Brain microvascular endothelial cell (primary cell): ENCODE results near the gene SMG5.

Experiments used
- DNase-seq: peaks from one replicate; pipeline ENCODE4 v3.0.0-alpha.2; 2020
- H3K27ac ChIP-seq: fragments of 250-450 bp; sonication (Bioruptor Pico); 2 replicates; pipeline ENCODE4 v1.5.1; 2020; ENCODE audit warnings: mild to moderate bottlenecking, moderate library complexity
- H3K27me3 ChIP-seq: fragments of 250-450 bp; sonication (Bioruptor Pico); replicated peaks from 2 replicates; pipeline ENCODE4 v1.5.1; 2020; ENCODE audit warnings: mild to moderate bottlenecking
- H3K36me3 ChIP-seq: fragments of 250-450 bp; sonication (Bioruptor Pico); replicated peaks from 2 replicates; pipeline ENCODE4 v1.5.1; 2020; ENCODE audit warnings: mild to moderate bottlenecking
- H3K4me3 ChIP-seq: 2 replicates; pipeline ENCODE4 v1.5.1; 2011; ENCODE audit warnings: low read depth, mild to moderate bottlenecking, control low read depth, low read length, moderate library complexity
- CTCF ChIP-seq: IDR thresholded peaks from 2 replicates; pipeline ENCODE4 v1.5.1; 2011; ENCODE audit warnings: low read depth, mild to moderate bottlenecking, moderate library complexity, low read length, control low read depth, inconsistent platforms; ENCODE audit errors: missing control alignments
- in situ Hi-C: cut with HindIII; loops from 2 replicates; pipeline ENCODE4 v1.10.0; 2017; ENCODE audit warnings: low sequenced_read_pairs, low pct_ligation_motif_present

Gene SMG5

GRCh38 chr1:156204686-156205085 lies 77.9 kb downstream of the SMG5 start:
- Histone ChIP-seq H3K27me3 (no peaks in the 10 kb centered on the region), H3K27ac (no peak overlapping the region), H3K4me3 (no peak overlapping the region), H3K36me3 (peaks cover 30% of the 10 kb centered on the region)
- DNase-seq: no peak
- no peak for TF ChIP-seq CTCF
- in situ Hi-C loops: no loop called here

DNA sequence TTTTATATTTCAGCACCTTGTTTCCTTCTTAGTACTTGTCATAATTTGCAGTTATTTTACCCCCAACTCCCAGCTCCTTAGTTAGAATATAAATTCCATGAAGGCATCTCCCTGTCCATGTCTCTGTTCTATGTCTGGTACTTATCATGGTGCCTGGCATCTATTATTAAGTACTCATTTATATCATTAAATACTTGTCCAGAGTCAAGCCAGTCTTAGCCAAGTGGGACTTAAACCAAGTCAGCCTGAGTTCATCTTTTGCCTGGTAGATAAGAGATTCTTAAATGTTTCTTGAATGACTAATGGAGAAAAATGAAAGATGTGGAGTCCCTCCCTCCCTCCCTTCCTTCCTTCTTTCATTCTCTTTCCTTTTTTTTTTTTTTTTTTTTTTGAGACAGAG lies 79.3 kb downstream of the SMG5 start:
- in situ Hi-C loops: no loop called here
- no peak for TF ChIP-seq CTCF
- Histone ChIP-seq H3K4me3 (no peak overlapping the region), H3K27me3 (no peaks in the 10 kb centered on the region), H3K27ac (no peak overlapping the region), H3K36me3 (peaks cover 24% of the 10 kb centered on the region)
- peak; percentile 51 for DNase-seq

- no peak for DNase-seq
- peaks cover 20% of the 10 kb centered on the region for H3K36me3 ChIP-seq
- TF ChIP-seq CTCF: no peak
- H3K27ac ChIP-seq: no peak overlapping the region
- no peaks in the 10 kb centered on the region for H3K27me3 ChIP-seq
- no peak overlapping the region for H3K4me3 ChIP-seq
- in situ Hi-C loops: no loop called here
Measured at GRCh38 chr1:156200044-156200443, 82.6 kb downstream of the SMG5 start.
